Skeletal muscle tissue (tissue), 4 donors: Measurements from ENCODE around the gene XRCC2. TPM values are rescaled to one million over a fixed set of nuclear protein-coding genes. Genes with fewer than 3 reads are reported as not detected.
A peak's percentile ranks its signal among the peaks of the same experiment; 100 is the strongest.
"Not testable (repeated sequence)": the region's sequence is repeated elsewhere in the genome, so short reads cannot be mapped to it uniquely, and the experiment has no call there.

Experiments used
- H3K27ac ChIP-seq: one replicate; pipeline ENCODE4 v1.7.0; 2013; ENCODE audit warnings: mild to moderate bottlenecking, low read depth, low read length, inconsistent platforms
- H3K27me3 ChIP-seq, 3 donors: one replicate each; pipeline ENCODE4 v1.7.0; 2013; ENCODE audit warnings: low read length in 3 of 3; ENCODE audit not compliant: control insufficient read depth in 3 of 3, insufficient read depth in 3 of 3
- H3K36me3 ChIP-seq, 3 donors: one replicate each; pipeline ENCODE4 v1.7.0; 2013; ENCODE audit warnings: low read length in 3 of 3; ENCODE audit not compliant: control insufficient read depth in 3 of 3, insufficient read depth in 3 of 3
- H3K4me1 ChIP-seq, 3 donors: one replicate each; pipeline ENCODE4 v1.7.0; 2013; ENCODE audit warnings: low read length in 3 of 3, mild to moderate bottlenecking in 3 of 3; ENCODE audit not compliant: control insufficient read depth in 3 of 3, insufficient read depth in 3 of 3
- H3K4me3 ChIP-seq, 3 donors: one replicate each; pipeline ENCODE4 v1.7.0; 2013; ENCODE audit warnings: low read length in 3 of 3
- H3K9ac ChIP-seq, 3 donors: one replicate each; pipeline ENCODE4 v1.7.0; 2013; ENCODE audit warnings: low read length in 3 of 3, mild to moderate bottlenecking in 3 of 3, moderate library complexity in 2 of 3, low read depth in 1 of 3
- H3K9me3 ChIP-seq, 3 donors: one replicate each; pipeline ENCODE4 v1.7.0; 2013; ENCODE audit warnings: low read length in 3 of 3; ENCODE audit not compliant: control insufficient read depth in 3 of 3
- total RNA-seq: library from RNA; depleted of rRNA; stranded (reverse); fragments of >200 nt; gene quantifications from one replicate; pipeline ENCODE4 v1.2.3, GENCODE V29; 2014
- donor health status: Osteomylitis.

The XRCC2 gene
- total RNA-seq, 1 donor from 2014 or later, result 1.6 TPM

GRCh38 chr7:152692196-152692595, 16.3 kb upstream of the XRCC2 start:
- not testable (repeated sequence) for H3K9ac ChIP-seq, H3K27me3 ChIP-seq, H3K36me3 ChIP-seq, H3K4me1 ChIP-seq, H3K27ac ChIP-seq, H3K9me3 ChIP-seq, H3K4me3 ChIP-seq

- Histone ChIP-seq H3K4me1 (no peaks in the 10 kb centered on the region), H3K27me3 (no peaks in the 10 kb centered on the region), H3K27ac (no peak overlapping the region), H3K4me3 (no peak overlapping the region), H3K36me3 (no peaks in the 10 kb centered on the region), H3K9me3 (no peaks in the 10 kb centered on the region), H3K9ac (no peak overlapping the region)
Observed at GRCh38 chr7:152683297-152683696, 7.4 kb upstream of the XRCC2 start.

GRCh38 chr7:152677808-152678670, 2.1 kb upstream of the XRCC2 start:
- Histone ChIP-seq H3K9me3 (no peaks in the 10 kb centered on the region), H3K4me3 (no peak overlapping the region), H3K27ac (no peak overlapping the region), H3K27me3 (no peaks in the 10 kb centered on the region), H3K9ac (no peak overlapping the region), H3K4me1 (peaks cover 7 to 11% (median 10%) of the 10 kb centered on the region in 3 donors), H3K36me3 (no peaks in the 10 kb centered on the region)

GRCh38 chr7:152674860-152675758, 832 bp downstream of the XRCC2 start:
- H3K4me1 ChIP-seq, result peaks cover 7 to 11% (median 10%) of the 10 kb centered on the region in 3 donors
- no peak overlapping the region for H3K27ac ChIP-seq
- no peaks in the 10 kb centered on the region for H3K9me3 ChIP-seq
- H3K36me3 ChIP-seq, result no peaks in the 10 kb centered on the region
- H3K4me3 ChIP-seq, result peak overlapping the region; percentile 80 to 87 (median 80)
- H3K9ac ChIP-seq, result peak overlapping the region; percentile 64 to 69 (median 65)
- no peaks in the 10 kb centered on the region for H3K27me3 ChIP-seq

- Histone ChIP-seq H3K4me3 (no peak overlapping the region), H3K9me3 (no peaks in the 10 kb centered on the region), H3K4me1 (peaks cover 7 to 11% (median 10%) of the 10 kb centered on the region in 3 donors), H3K27ac (no peak overlapping the region), H3K27me3 (no peaks in the 10 kb centered on the region), H3K9ac (no peak overlapping the region), H3K36me3 (no peaks in the 10 kb centered on the region)
Observed at GRCh38 chr7:152673897-152674296, 2.0 kb downstream of the XRCC2 start.

- H3K9me3 ChIP-seq, result no peaks in the 10 kb centered on the region
- H3K36me3 ChIP-seq, result no peaks in the 10 kb centered on the region
- H3K9ac ChIP-seq, result no peak overlapping the region
- H3K4me3 ChIP-seq, result no peak overlapping the region
- H3K4me1 ChIP-seq, result peaks cover 7 to 11% (median 10%) of the 10 kb centered on the region in 3 donors
- H3K27ac ChIP-seq, result no peak overlapping the region
- H3K27me3 ChIP-seq, result no peaks in the 10 kb centered on the region
Observed at GRCh38 chr7:152672626-152673025, 3.3 kb downstream of the XRCC2 start.

GRCh38 chr7:152669758-152670157, 6.2 kb downstream of the XRCC2 start:
- no peaks in the 10 kb centered on the region for H3K4me1 ChIP-seq
- H3K9ac ChIP-seq, result no peak overlapping the region
- no peak overlapping the region for H3K4me3 ChIP-seq
- no peaks in the 10 kb centered on the region for H3K27me3 ChIP-seq
- no peaks in the 10 kb centered on the region for H3K9me3 ChIP-seq
- no peak overlapping the region for H3K27ac ChIP-seq
- no peaks in the 10 kb centered on the region for H3K36me3 ChIP-seq

- Histone ChIP-seq H3K27ac (no peak overlapping the region), H3K36me3 (no peaks in the 10 kb centered on the region), H3K27me3 (no peaks in the 10 kb centered on the region), H3K9ac (no peak overlapping the region), H3K9me3 (no peaks in the 10 kb centered on the region), H3K4me3 (no peak overlapping the region), H3K4me1 (no peaks in the 10 kb centered on the region)
Observed at GRCh38 chr7:152668975-152669374, 7.0 kb downstream of the XRCC2 start.

- Histone ChIP-seq H3K4me1 (no peaks in the 10 kb centered on the region), H3K9me3 (no peaks in the 10 kb centered on the region), H3K4me3 (no peak overlapping the region), H3K9ac (no peak overlapping the region), H3K27me3 (no peaks in the 10 kb centered on the region), H3K36me3 (no peaks in the 10 kb centered on the region), H3K27ac (no peak overlapping the region)
Observed at GRCh38 chr7:152667958-152668357, 8.0 kb downstream of the XRCC2 start.

GRCh38 chr7:152666078-152666477, 9.9 kb downstream of the XRCC2 start:
- Histone ChIP-seq H3K36me3 (no peaks in the 10 kb centered on the region), H3K27me3 (no peaks in the 10 kb centered on the region), H3K9ac (no peak overlapping the region), H3K4me3 (no peak overlapping the region), H3K27ac (no peak overlapping the region), H3K9me3 (no peaks in the 10 kb centered on the region), H3K4me1 (peaks cover 3 to 7% (median 5%) of the 10 kb centered on the region in 3 donors)
